ENCODE data around the gene EFHD1. TPM values are rescaled to one million over a fixed set of nuclear protein-coding genes. Genes with fewer than 3 reads are reported as not detected.
A peak's percentile ranks its signal among the peaks of the same experiment; 100 is the strongest.

Gene EFHD1
- total RNA-seq, 1 donor from 2014 or later, result 0.82 TPM

Small RNA genes within 50 kb of the gene (small RNA-seq; reads per million reads assigned to genes)
- gene RN7SL359P, result 1.3 reads per million, percentile 74 among the genes with 10 or more reads in this experiment

Other genes starting within 250 kb of the EFHD1 start
- gene ALPG, start 226.8 kb upstream of the EFHD1 start, total RNA-seq, result not detected
- gene ALPI, start 177.5 kb upstream of the EFHD1 start, total RNA-seq, result not detected
- 2.4 TPM for gene ECEL1, start 145.8 kb upstream of the EFHD1 start, total RNA-seq
- gene PRSS56, start 113.2 kb upstream of the EFHD1 start, total RNA-seq, result under 0.01 TPM
- gene CHRND, start 107.4 kb upstream of the EFHD1 start, total RNA-seq, result not detected
- not detected for gene CHRNG, start 93.9 kb upstream of the EFHD1 start, total RNA-seq
- 10.6 TPM for gene TIGD1, start 83.0 kb upstream of the EFHD1 start, total RNA-seq
- gene EIF4E2, start 82.9 kb upstream of the EFHD1 start, total RNA-seq, result 38.3 TPM
- gene GIGYF2, start 63.7 kb downstream of the EFHD1 start, total RNA-seq, result 98.2 TPM
- 1.6 TPM for gene KCNJ13, start 143.0 kb downstream of the EFHD1 start, total RNA-seq
- 2.4 TPM for gene SNORC, start 236.7 kb downstream of the EFHD1 start, total RNA-seq

Measured in frontal cortex (tissue), 1 donor.